Natural killer cell (primary cell): ENCODE results near the gene SPRYD4. TPM values are rescaled to one million over a fixed set of nuclear protein-coding genes. Genes with fewer than 3 reads are reported as not detected.
"Not testable (repeated sequence)": the region's sequence is repeated elsewhere in the genome, so short reads cannot be mapped to it uniquely, and the experiment has no call there.

ENCODE experiments used
- ATAC-seq, 3 donors: fragments of 150-1000 bp in 2 of 3; fragments of 200-7000 bp in 1 of 3; cut with Tn5 transposase; 1 replicate in 1 of 3; 2 replicates in 2 of 3; pipeline ENCODE4 v1.10.0; 2021; ENCODE audit warnings: mild to moderate bottlenecking in 2 of 3, moderate library complexity in 2 of 3
- DNase-seq, 2 donors: peaks; one replicate each; pipeline versions ENCODE4 v3.0.0 to v3.0.0-alpha.2; 2013 to 2021; ENCODE audit warnings: mixed read lengths in 1 of 2
- H3K27ac ChIP-seq: one replicate; pipeline ENCODE4 v1.5.1; 2013; ENCODE audit warnings: mild to moderate bottlenecking, low read length
- H3K27me3 ChIP-seq: one replicate; pipeline ENCODE4 v1.6.1; 2013; ENCODE audit warnings: low read length; ENCODE audit not compliant: control insufficient read depth, insufficient read depth
- H3K36me3 ChIP-seq: one replicate; pipeline ENCODE4 v1.6.1; 2013; ENCODE audit warnings: low read length; ENCODE audit not compliant: control insufficient read depth, insufficient read depth
- H3K4me1 ChIP-seq: one replicate; pipeline ENCODE4 v1.6.1; 2013; ENCODE audit warnings: low read length; ENCODE audit not compliant: control insufficient read depth, insufficient read depth
- H3K4me3 ChIP-seq: one replicate; pipeline ENCODE4 v1.5.1; 2013; ENCODE audit warnings: low read length
- H3K9me3 ChIP-seq: one replicate; pipeline ENCODE4 v1.6.1; 2013; ENCODE audit warnings: low read length; ENCODE audit not compliant: control insufficient read depth, insufficient read depth
- H3K27ac Mint-ChIP-seq, 2 donors: one replicate each; pipeline ENCODE4 v1.8.0; 2022; ENCODE audit warnings: mild to moderate bottlenecking in 2 of 2, mixed read lengths in 2 of 2, moderate library complexity in 1 of 2
- H3K27me3 Mint-ChIP-seq, 2 donors: one replicate each; pipeline ENCODE4 v1.8.0; 2022; ENCODE audit warnings: low read depth in 2 of 2, mixed read lengths in 2 of 2
- H3K36me3 Mint-ChIP-seq: one replicate; pipeline ENCODE4 v1.8.0; 2022; ENCODE audit warnings: mixed read lengths
- H3K4me1 Mint-ChIP-seq, 2 donors: one replicate each; pipeline ENCODE4 v1.8.0; 2022; ENCODE audit warnings: mixed read lengths in 2 of 2
- H3K4me3 Mint-ChIP-seq: one replicate; pipeline ENCODE4 v1.8.0; 2022; ENCODE audit warnings: mild to moderate bottlenecking, moderate library complexity, mixed read lengths
- H3K9me3 Mint-ChIP-seq, 2 donors: one replicate each; pipeline ENCODE4 v1.8.0; 2022; ENCODE audit warnings: mixed read lengths in 2 of 2
- WGBS: methylation state at CpG from one replicate; pipeline ENCODE4 v1.1.7; 2013; ENCODE audit warnings: missing lambda C conversion rate; ENCODE audit not compliant: insufficient coverage; 5-methylcytosine and 5-hydroxymethylcytosine counted together
- intact Hi-C: fragments of 100-400 bp; cut with micrococcal nuclease; formaldehyde crosslinking; loops from one replicate; pipeline ENCODE4 v1.14.2; 2022
- total RNA-seq, 4 donors: library from RNA; stranded (reverse); fragments of 120-200 nt in 1 of 4; gene quantifications; one replicate each; pipeline versions ENCODE4 v1.2.3 to v1.2.4, GENCODE V29; 2013 to 2022
- TF ChIP-seq, protein P1 (sequence below): fragments of 200-600 bp; IDR thresholded peaks from one replicate; pipeline ENCODE4 v1.8.0; 2022; ENCODE audit warnings: antibody characterized with exemption

Gene SPRYD4
- total RNA-seq, 3 donors from 2014 or later (not counting 1 experiment from before 2014, with no cell fraction given) = 5.6 to 6.2 (median 5.6) TPM

DNA sequence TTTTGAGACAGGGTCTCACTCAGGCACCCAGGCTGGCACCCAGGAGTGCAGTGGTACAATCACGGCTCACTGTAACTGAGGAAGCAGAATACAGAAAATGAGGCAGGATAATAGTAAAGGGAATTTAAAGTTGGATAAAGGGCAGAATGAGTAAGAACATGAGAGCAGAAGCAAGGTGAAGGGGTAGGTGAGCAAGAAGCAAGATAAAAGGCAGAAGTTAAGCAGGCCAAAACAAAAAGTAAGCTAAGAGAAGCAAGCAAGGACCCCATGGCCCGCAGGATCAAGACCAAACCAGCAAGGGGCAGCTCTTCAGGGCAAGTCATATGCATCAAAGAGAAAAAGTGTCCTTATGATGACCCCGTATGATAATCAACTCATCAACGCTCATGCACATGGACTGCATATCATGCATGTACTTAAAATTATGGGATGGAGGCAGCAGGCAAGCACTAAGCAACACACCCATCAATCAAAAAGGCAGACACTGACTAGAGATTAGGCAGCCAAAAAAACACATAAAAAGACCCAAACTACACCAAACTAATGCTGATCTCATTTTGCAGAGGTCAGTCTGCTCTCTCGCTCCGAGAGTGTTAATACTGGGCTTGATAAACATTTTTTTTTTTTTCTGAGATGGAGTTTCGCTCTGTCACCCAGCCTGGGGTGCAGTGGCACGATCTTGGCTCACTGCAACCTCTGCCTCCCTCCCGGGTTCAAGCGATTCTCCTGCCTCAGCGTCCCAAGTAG is 30.8 kb upstream of the SPRYD4 start:
- intact Hi-C loops = no loop called here
- Mint-ChIP-seq H3K36me3 (no peaks in the 10 kb centered on the region), H3K4me3 (no peak overlapping the region), H3K4me1 (no peaks in the 10 kb centered on the region), H3K27ac (no peak overlapping the region), H3K27me3 (no peaks in the 10 kb centered on the region), H3K9me3 (no peaks in the 10 kb centered on the region)
- H3K27me3 ChIP-seq = no peaks in the 10 kb centered on the region
- TF ChIP-seq, protein P1, sequence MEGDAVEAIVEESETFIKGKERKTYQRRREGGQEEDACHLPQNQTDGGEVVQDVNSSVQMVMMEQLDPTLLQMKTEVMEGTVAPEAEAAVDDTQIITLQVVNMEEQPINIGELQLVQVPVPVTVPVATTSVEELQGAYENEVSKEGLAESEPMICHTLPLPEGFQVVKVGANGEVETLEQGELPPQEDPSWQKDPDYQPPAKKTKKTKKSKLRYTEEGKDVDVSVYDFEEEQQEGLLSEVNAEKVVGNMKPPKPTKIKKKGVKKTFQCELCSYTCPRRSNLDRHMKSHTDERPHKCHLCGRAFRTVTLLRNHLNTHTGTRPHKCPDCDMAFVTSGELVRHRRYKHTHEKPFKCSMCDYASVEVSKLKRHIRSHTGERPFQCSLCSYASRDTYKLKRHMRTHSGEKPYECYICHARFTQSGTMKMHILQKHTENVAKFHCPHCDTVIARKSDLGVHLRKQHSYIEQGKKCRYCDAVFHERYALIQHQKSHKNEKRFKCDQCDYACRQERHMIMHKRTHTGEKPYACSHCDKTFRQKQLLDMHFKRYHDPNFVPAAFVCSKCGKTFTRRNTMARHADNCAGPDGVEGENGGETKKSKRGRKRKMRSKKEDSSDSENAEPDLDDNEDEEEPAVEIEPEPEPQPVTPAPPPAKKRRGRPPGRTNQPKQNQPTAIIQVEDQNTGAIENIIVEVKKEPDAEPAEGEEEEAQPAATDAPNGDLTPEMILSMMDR = no peak
- 97% methylated on average over 11 of the region's 11 CpGs for WGBS
- ATAC-seq (no peak), DNase-seq (no peak)
- H3K27ac ChIP-seq = no peak overlapping the region
- no peak overlapping the region for H3K4me3 ChIP-seq
- H3K4me1 ChIP-seq = no peaks in the 10 kb centered on the region
- H3K36me3 ChIP-seq = no peaks in the 10 kb centered on the region
- no peaks in the 10 kb centered on the region for H3K9me3 ChIP-seq

DNA sequence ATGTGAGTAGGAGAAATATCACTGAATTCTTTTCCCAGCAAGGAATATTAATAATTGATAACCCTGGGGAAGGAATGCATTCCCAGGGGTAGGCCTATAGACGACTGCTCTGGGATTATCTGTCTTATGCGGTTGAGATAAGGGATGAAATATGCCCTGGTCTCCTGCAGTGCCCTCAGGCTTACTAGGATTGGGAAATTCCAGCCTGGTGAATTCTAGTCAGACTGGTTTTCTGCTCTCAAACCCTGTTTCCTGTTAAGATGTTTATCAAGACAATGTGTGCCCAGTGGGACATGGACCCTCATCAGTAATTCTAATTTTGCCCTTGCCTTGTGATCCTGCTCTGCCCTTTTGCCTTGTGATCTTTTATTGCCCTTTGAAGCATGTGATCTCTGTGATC is 25.2 kb upstream of the SPRYD4 start:
- DNase-seq, H3K4me1 ChIP-seq, H3K27me3 ChIP-seq, ATAC-seq, H3K4me3 ChIP-seq, H3K4me3 Mint-ChIP-seq, intact Hi-C loops, H3K9me3 Mint-ChIP-seq, H3K27ac Mint-ChIP-seq, H3K36me3 Mint-ChIP-seq, H3K36me3 ChIP-seq, H3K27me3 Mint-ChIP-seq, H3K9me3 ChIP-seq, H3K27ac ChIP-seq, H3K4me1 Mint-ChIP-seq: not testable (repeated sequence)
- WGBS = 96% methylated on average over 2 of the region's 2 CpGs

DNA sequence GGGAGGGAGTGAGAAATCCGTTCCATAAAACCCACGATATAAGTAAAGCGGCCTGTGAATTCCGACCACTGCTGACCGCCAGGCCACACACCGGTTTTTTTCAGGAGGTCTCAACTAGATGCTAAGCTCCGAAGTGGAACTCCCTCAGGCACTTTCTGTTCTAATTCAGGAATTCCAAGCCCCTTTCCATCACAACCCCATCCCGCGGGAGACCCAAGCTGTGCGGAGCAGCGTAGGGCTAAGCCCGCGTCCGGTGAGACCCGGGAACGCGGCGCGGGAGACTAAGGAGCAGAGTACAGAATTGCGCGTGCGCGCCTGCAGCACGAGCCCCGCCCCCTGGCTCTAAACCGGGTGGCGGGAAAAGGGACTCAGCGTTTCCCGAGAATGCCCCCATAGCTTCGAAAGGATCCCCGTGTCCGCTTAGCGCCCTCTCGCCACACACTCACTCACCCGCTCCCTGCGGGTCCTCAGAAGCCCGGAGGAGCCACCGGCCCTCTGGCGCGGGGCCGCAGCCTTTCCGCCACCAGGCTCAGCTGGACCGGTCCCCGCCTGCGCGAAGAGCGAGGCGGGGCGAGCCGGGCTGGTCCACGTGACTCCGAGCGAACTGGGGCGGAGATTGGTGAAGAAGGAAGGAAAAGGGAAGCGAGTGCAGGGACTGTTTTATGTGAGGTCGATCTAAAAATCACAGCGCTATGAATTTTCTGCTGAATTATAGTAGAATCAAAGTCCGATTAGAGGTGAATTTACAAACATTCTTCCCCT is 19.3 kb upstream of the SPRYD4 start, which contains the start of gene TIMELESS:
TIMELESS (minus strand) TSS at position 567 of the 762 bp plus-strand sequence. CDS start 15,256 bp downstream, outside the sequence.
- Mint-ChIP-seq H3K36me3 (no peaks in the 10 kb centered on the region), H3K4me1 (peaks cover 14 to 23% of the 10 kb centered on the region in 2 donors), H3K4me3 (peak within 1 kb of the TSS; percentile 95), H3K27ac (peak within 1 kb of the TSS; percentile 87 to 95), H3K27me3 (peaks cover 0 to 3% of the 10 kb centered on the region in 2 donors), H3K9me3 (no peaks in the 10 kb centered on the region)
- under 1% methylated on average over 56 of the region's 58 CpGs for WGBS
- Histone ChIP-seq H3K9me3 (no peaks in the 10 kb centered on the region), H3K4me1 (peaks cover 13% of the 10 kb centered on the region), H3K27me3 (no peaks in the 10 kb centered on the region), H3K36me3 (no peaks in the 10 kb centered on the region), H3K27ac (peak within 1 kb of the TSS; percentile 75), H3K4me3 (peak within 1 kb of the TSS; percentile 95)
- peak; percentile 95 to 97 (median 97) for ATAC-seq
- intact Hi-C loops = loop anchor here (2.0 kb wide), 1 partner anchor 20 kb away; the partner anchor contains the start of gene SPRYD4
- peak; percentile 83 to 93 for DNase-seq
- TF ChIP-seq, protein P1 = no peak

DNA sequence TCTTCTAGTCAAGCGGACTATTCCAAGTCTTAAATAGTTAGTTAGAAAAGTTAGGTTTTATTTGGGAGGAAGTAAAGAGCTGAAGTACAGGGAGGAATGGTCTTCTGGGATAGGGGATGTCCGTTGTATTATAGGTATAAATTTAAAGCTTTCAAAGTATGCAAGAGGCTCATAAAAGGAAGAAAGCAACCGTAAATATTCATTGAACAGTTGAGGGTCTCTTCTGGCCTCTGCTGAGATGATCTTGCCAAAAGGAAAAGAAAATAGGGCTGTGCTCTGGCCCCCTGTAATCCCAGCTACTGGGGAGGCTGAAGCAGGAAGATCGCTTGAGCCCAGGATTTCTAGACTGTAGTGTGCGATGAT is 18.8 kb upstream of the SPRYD4 start:
- Histone ChIP-seq H3K27me3 (no peaks in the 10 kb centered on the region), H3K4me3 (peak overlapping the region; percentile 95), H3K36me3 (no peaks in the 10 kb centered on the region), H3K4me1 (peaks cover 13% of the 10 kb centered on the region), H3K27ac (peak overlapping the region; percentile 75), H3K9me3 (no peaks in the 10 kb centered on the region)
- 41% methylated on average over 4 of the region's 5 CpGs for WGBS
- no peak for ATAC-seq
- Mint-ChIP-seq H3K27me3 (peaks cover 0 to 3% of the 10 kb centered on the region in 2 donors), H3K4me1 (peaks cover 14 to 22% of the 10 kb centered on the region in 2 donors), H3K36me3 (no peaks in the 10 kb centered on the region), H3K4me3 (peak overlapping the region; percentile 95), H3K9me3 (no peaks in the 10 kb centered on the region), H3K27ac (peak overlapping the region; percentile 87 to 95)
- intact Hi-C loops = loop anchor here (2.0 kb wide), 1 partner anchor 19 kb away; the partner anchor contains the start of gene SPRYD4
- TF ChIP-seq, protein P1 = no peak
- DNase-seq = no peak
